Ishikawa (cell line): ENCODE data around the gene FNDC8.
A peak's percentile ranks its signal among the peaks of the same experiment; 100 is the strongest.

Source experiments
- CEBPB ChIP-seq: IDR thresholded peaks from 2 replicates; pipeline ENCODE4 v1.6.1; 2012
- CREB1 ChIP-seq: IDR thresholded peaks from 2 replicates; pipeline ENCODE4 v1.6.1; 2012; ENCODE audit warnings: low read depth
- EGR1 ChIP-seq: IDR thresholded peaks from 2 replicates; pipeline ENCODE4 v1.6.1; 2012
- EP300 ChIP-seq: IDR thresholded peaks from 2 replicates; pipeline ENCODE4 v1.6.1; 2012; ENCODE audit warnings: borderline replicate concordance
- FOXM1 ChIP-seq: IDR thresholded peaks from 2 replicates; pipeline ENCODE4 v1.6.1; 2012; ENCODE audit warnings: low read depth, borderline replicate concordance
- RAD21 ChIP-seq: IDR thresholded peaks from 2 replicates; pipeline ENCODE4 v1.6.1; 2012; ENCODE audit warnings: low read depth
- TAF1 ChIP-seq: IDR thresholded peaks from 2 replicates; pipeline ENCODE4 v1.6.1; 2012; ENCODE audit warnings: low read depth, mild to moderate bottlenecking
- TCF12 ChIP-seq: IDR thresholded peaks from 2 replicates; pipeline ENCODE4 v1.6.1; 2012; ENCODE audit warnings: low read depth
- TEAD4 ChIP-seq: IDR thresholded peaks from 2 replicates; pipeline ENCODE4 v1.6.1; 2012
- YY1 ChIP-seq: IDR thresholded peaks from 2 replicates; pipeline ENCODE4 v1.6.1; 2012; ENCODE audit warnings: low read depth
- TF ChIP-seq, protein P1 (sequence below): IDR thresholded peaks from 2 replicates; pipeline ENCODE4 v1.6.1; 2012; ENCODE audit warnings: low read depth, mild to moderate bottlenecking
- TF ChIP-seq, protein P2 (sequence below): IDR thresholded peaks from 2 replicates; pipeline ENCODE4 v1.6.1; 2012
- TF ChIP-seq, protein P3 (sequence below): IDR thresholded peaks from 2 replicates; pipeline ENCODE4 v1.6.1; 2012

DNA sequence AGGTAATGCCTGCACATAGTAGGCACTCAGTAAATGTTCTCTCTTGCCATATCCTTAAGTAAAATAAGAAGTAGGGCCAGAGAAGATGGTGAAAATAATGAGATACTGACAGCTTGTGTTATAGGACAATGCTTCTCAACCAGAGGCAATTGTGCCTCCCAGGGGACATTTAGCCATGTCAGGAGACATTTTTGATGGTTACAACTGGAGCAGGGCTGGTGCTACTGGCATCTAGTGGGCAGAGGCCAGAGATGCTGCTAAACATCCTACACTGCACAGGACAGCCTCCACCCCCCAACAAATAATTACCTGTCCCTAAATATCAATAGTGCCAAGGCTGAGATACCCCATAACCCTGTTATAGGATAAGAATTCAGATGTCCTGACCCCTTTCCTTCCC, 3.4 kb upstream of the FNDC8 start:
- TF ChIP-seq TAF1 (no peak), TCF12 (no peak), EP300 (no peak), YY1 (no peak), TEAD4 (no peak), RAD21 (peak; percentile 13; the same call in 1 of the 2 replicates), FOXM1 (no peak), CEBPB (no peak), EGR1 (no peak), CREB1 (no peak)
- TF ChIP-seq, protein P1, sequence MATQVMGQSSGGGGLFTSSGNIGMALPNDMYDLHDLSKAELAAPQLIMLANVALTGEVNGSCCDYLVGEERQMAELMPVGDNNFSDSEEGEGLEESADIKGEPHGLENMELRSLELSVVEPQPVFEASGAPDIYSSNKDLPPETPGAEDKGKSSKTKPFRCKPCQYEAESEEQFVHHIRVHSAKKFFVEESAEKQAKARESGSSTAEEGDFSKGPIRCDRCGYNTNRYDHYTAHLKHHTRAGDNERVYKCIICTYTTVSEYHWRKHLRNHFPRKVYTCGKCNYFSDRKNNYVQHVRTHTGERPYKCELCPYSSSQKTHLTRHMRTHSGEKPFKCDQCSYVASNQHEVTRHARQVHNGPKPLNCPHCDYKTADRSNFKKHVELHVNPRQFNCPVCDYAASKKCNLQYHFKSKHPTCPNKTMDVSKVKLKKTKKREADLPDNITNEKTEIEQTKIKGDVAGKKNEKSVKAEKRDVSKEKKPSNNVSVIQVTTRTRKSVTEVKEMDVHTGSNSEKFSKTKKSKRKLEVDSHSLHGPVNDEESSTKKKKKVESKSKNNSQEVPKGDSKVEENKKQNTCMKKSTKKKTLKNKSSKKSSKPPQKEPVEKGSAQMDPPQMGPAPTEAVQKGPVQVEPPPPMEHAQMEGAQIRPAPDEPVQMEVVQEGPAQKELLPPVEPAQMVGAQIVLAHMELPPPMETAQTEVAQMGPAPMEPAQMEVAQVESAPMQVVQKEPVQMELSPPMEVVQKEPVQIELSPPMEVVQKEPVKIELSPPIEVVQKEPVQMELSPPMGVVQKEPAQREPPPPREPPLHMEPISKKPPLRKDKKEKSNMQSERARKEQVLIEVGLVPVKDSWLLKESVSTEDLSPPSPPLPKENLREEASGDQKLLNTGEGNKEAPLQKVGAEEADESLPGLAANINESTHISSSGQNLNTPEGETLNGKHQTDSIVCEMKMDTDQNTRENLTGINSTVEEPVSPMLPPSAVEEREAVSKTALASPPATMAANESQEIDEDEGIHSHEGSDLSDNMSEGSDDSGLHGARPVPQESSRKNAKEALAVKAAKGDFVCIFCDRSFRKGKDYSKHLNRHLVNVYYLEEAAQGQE, result no peak
- TF ChIP-seq, protein P2, sequence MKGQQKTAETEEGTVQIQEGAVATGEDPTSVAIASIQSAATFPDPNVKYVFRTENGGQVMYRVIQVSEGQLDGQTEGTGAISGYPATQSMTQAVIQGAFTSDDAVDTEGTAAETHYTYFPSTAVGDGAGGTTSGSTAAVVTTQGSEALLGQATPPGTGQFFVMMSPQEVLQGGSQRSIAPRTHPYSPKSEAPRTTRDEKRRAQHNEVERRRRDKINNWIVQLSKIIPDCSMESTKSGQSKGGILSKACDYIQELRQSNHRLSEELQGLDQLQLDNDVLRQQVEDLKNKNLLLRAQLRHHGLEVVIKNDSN, result no peak
- TF ChIP-seq, protein P3, sequence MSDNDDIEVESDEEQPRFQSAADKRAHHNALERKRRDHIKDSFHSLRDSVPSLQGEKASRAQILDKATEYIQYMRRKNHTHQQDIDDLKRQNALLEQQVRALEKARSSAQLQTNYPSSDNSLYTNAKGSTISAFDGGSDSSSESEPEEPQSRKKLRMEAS, result no peak
